Lower leg skin (tissue), 4 donors: Measurements from ENCODE around the gene GGCT. TPM values are rescaled to one million over a fixed set of nuclear protein-coding genes. Genes with fewer than 3 reads are reported as not detected.
"Not testable (repeated sequence)": the region's sequence is repeated elsewhere in the genome, so short reads cannot be mapped to it uniquely, and the experiment has no call there.

Experiments
- DNase-seq, 2 donors: peaks; one replicate each; pipeline ENCODE4 v3.0.0-alpha.2; 2019; ENCODE audit warnings: low spot score in 2 of 2
- H3K4me3 ChIP-seq: fragments of 200-600 bp; sonication (generic); 2 replicates; pipeline ENCODE4 v1.5.1; 2017; ENCODE audit warnings: mild to moderate bottlenecking, low read depth; ENCODE audit not compliant: poor library complexity, severe bottlenecking
- CTCF ChIP-seq, 3 donors: fragments of 450-650 bp; IDR thresholded peaks; one replicate each; pipeline ENCODE4 v1.5.1; 2016; ENCODE audit warnings: antibody characterized with exemption in 3 of 3, mild to moderate bottlenecking in 3 of 3, moderate library complexity in 2 of 3
- POLR2A ChIP-seq, 2 donors: fragments of 450-650 bp; IDR thresholded peaks; one replicate each; pipeline ENCODE4 v1.6.1; 2016 to 2017; ENCODE audit warnings: antibody characterized with exemption in 2 of 2, mild to moderate bottlenecking in 1 of 2, moderate library complexity in 1 of 2
- WGBS, 2 donors: methylation state at CpG; one replicate each; pipeline ENCODE4 v1.1.5; 2018; 5-methylcytosine and 5-hydroxymethylcytosine counted together
- intact Hi-C: fragments of 100-400 bp; cut with DNase I; formaldehyde crosslinking; loops from one replicate; pipeline ENCODE4 v1.15.0; 2023; ENCODE audit warnings: low total_unique reads
- total RNA-seq, 4 donors: library from RNA; depleted of rRNA; stranded (reverse); fragments of >200 nt; gene quantifications; one replicate each; pipeline ENCODE4 v1.1.0, GENCODE V29; 2016

The GGCT gene
- total RNA-seq, 4 donors from 2014 or later, result 40.0 to 66.2 (median 60.8) TPM

GRCh38 chr7:30502470-30503251, 2.0 kb downstream of the GGCT start:
- intact Hi-C loops, result loop anchor here (5.0 kb wide), 1 partner anchor 215 kb away; no protein-coding TSS in a partner anchor
- TF ChIP-seq POLR2A (IDR thresholded peaks at IDR 0.05) (no peak), CTCF (IDR thresholded peaks at IDR 0.05) (no peak)
- H3K4me3 ChIP-seq, result no peak overlapping the region
- DNase-seq, result no peak
- WGBS, 2 donors, result 66 to 73% methylated on average over 2 of the region's 2 CpGs

- DNase-seq, result no peak
- TF ChIP-seq POLR2A (IDR thresholded peaks at IDR 0.05) (no peak), CTCF (IDR thresholded peaks at IDR 0.05) (no peak)
- intact Hi-C loops, result loop anchor here (5.0 kb wide), 1 partner anchor 214 kb away; no protein-coding TSS in a partner anchor
- 94 to 95% methylated on average over 5 of the region's 5 CpGs for WGBS, 2 donors
- no peak overlapping the region for H3K4me3 ChIP-seq
These were observed 3.4 kb downstream of the GGCT start for GRCh38 chr7:30501264-30501663.

- no peak overlapping the region for H3K4me3 ChIP-seq
- no peak for DNase-seq
- TF ChIP-seq POLR2A (IDR thresholded peaks at IDR 0.05) (no peak), CTCF (IDR thresholded peaks at IDR 0.05) (no peak)
- intact Hi-C loops, result no loop called here
These were observed 11.4 kb downstream of the GGCT start for GRCh38 chr7:30493228-30493627.

GRCh38 chr7:30491417-30491816, 13.2 kb downstream of the GGCT start:
- TF ChIP-seq POLR2A (IDR thresholded peaks at IDR 0.05), result no peak
- TF ChIP-seq CTCF (IDR thresholded peaks at IDR 0.05), result no peak
- intact Hi-C loops, result no loop called here

GRCh38 chr7:30487371-30487770, 17.3 kb downstream of the GGCT start:
- TF ChIP-seq CTCF (IDR thresholded peaks at IDR 0.05), result no peak
- no peak for DNase-seq
- intact Hi-C loops, result no loop called here
- no peak overlapping the region for H3K4me3 ChIP-seq
- WGBS, 2 donors, result 98% methylated on average over 1 of the region's 1 CpG

More at GRCh38 chr7:30491417-30491816, 13.2 kb downstream of the GGCT start:
- no peak for DNase-seq
- no peak overlapping the region for H3K4me3 ChIP-seq

- WGBS, 2 donors, result 87 to 89% methylated on average over 1 of the region's 1 CpG
- no peak for DNase-seq
- intact Hi-C loops, result no loop called here
- TF ChIP-seq CTCF (IDR thresholded peaks at IDR 0.05) (no peak), POLR2A (IDR thresholded peaks at IDR 0.05) (no peak)
- H3K4me3 ChIP-seq, result no peak overlapping the region
These were observed 19.0 kb downstream of the GGCT start for GRCh38 chr7:30485667-30486066.

GRCh38 chr7:30481416-30481815, 23.2 kb downstream of the GGCT start:
- 96% methylated on average over 9 of the region's 9 CpGs for WGBS, 2 donors
- H3K4me3 ChIP-seq, intact Hi-C loops, DNase-seq: not testable (repeated sequence)
